Measurements from ENCODE around the gene ZNF598. TPM values are rescaled to one million over a fixed set of nuclear protein-coding genes. Genes with fewer than 3 reads are reported as not detected.

Gene ZNF598
- total RNA-seq, 1 experiment from 2014 or later = 44.4 TPM

- intact Hi-C loops (cut with micrococcal nuclease) = no loop called here
- CTCF ChIA-PET = interaction anchor here (0.7 kb wide), 1 partner anchor 24 kb away, joined by 3 read pairs; no protein-coding TSS in a partner anchor
- ATAC-seq (no peak), DNase-seq (no peak)
- H3K27me3 ChIP-seq (ENCODE audit: low read length) = no peaks in the 10 kb centered on the region
- H3K36me3 ChIP-seq (ENCODE audit: low read depth, low read length) = no peaks in the 10 kb centered on the region
- no peaks in the 10 kb centered on the region for H3F3A ChIP-seq (ENCODE audit: low read length, unreplicated experiment)
- no peaks in the 10 kb centered on the region for H3K9me2 ChIP-seq (replicated peaks; ENCODE audit: low read length)
- peaks cover 41% of the 10 kb centered on the region for H3K4me1 ChIP-seq (ENCODE audit: insufficient read depth, low read length)
- no TSS peak for BruUV-seq (replicated peaks)
- POLR2A ChIA-PET (ENCODE audit: unreplicated experiment) = interaction anchor here (0.6 kb wide), 1 partner anchor 12 kb away, joined by 3 read pairs; no protein-coding TSS in a partner anchor
- peak overlapping the region; percentile 71 for H3K27ac ChIP-seq (ENCODE audit: low read length)
- H3K9me3 ChIP-seq (ENCODE audit: low read length) = no peaks in the 10 kb centered on the region
- TF ChIP-seq EZH2phosphoT487 (IDR thresholded peaks at IDR 0.05; ENCODE audit: borderline replicate concordance, low read length) (no peak), CTCF (conservative IDR thresholded peaks at IDR 0.05; ENCODE audit: low read depth, low read length) (no peak), EZH2 (IDR thresholded peaks at IDR 0.05; ENCODE audit: low read length, unreplicated experiment) (no peak)
- H3K4me3 ChIP-seq (ENCODE audit: low read length) = peak overlapping the region; percentile 94
- H3K9ac ChIP-seq (ENCODE audit: low read length) = peak overlapping the region; percentile 84
- H2AFZ ChIP-seq (ENCODE audit: low read length) = peak overlapping the region; percentile 83
- no peaks in the 10 kb centered on the region for H4K20me1 ChIP-seq (ENCODE audit: low read length)
- H3K4me2 ChIP-seq (ENCODE audit: low read length) = peak overlapping the region; percentile 99
- H3K79me2 ChIP-seq (ENCODE audit: low read length) = peaks cover 44% of the 10 kb centered on the region
These were observed 37.3 kb upstream of the ZNF598 start for GRCh38 chr16:2046893-2047329.

GRCh38 chr16:2045965-2046892 is 36.6 kb upstream of the ZNF598 start:
- no peaks in the 10 kb centered on the region for H3K27me3 ChIP-seq (ENCODE audit: low read length)
- ATAC-seq (no peak), DNase-seq (no peak)
- H3K27ac ChIP-seq (ENCODE audit: low read length) = peak overlapping the region; percentile 71
- POLR2A ChIA-PET (ENCODE audit: unreplicated experiment) = no interaction called here
- H3K9ac ChIP-seq (ENCODE audit: low read length) = peak overlapping the region; percentile 84; the same call in 1 of the 2 replicates
- peak overlapping the region; percentile 94 for H3K4me3 ChIP-seq (ENCODE audit: low read length)
- intact Hi-C loops (cut with micrococcal nuclease) = no loop called here
- TF ChIP-seq CTCF (conservative IDR thresholded peaks at IDR 0.05; ENCODE audit: low read depth, low read length) (no peak), EZH2 (IDR thresholded peaks at IDR 0.05; ENCODE audit: low read length, unreplicated experiment) (no peak), EZH2phosphoT487 (IDR thresholded peaks at IDR 0.05; ENCODE audit: borderline replicate concordance, low read length) (no peak)
- no peaks in the 10 kb centered on the region for H3F3A ChIP-seq (ENCODE audit: low read length, unreplicated experiment)
- H3K4me2 ChIP-seq (ENCODE audit: low read length) = peak overlapping the region; percentile 99
- H3K79me2 ChIP-seq (ENCODE audit: low read length) = peaks cover 44% of the 10 kb centered on the region
- H3K36me3 ChIP-seq (ENCODE audit: low read depth, low read length) = no peaks in the 10 kb centered on the region
- H4K20me1 ChIP-seq (ENCODE audit: low read length) = no peaks in the 10 kb centered on the region
- CTCF ChIA-PET = no interaction called here
- no peaks in the 10 kb centered on the region for H3K9me2 ChIP-seq (replicated peaks; ENCODE audit: low read length)
- H2AFZ ChIP-seq (ENCODE audit: low read length) = no peak overlapping the region
- H3K9me3 ChIP-seq (ENCODE audit: low read length) = no peaks in the 10 kb centered on the region
- H3K4me1 ChIP-seq (ENCODE audit: insufficient read depth, low read length) = peaks cover 48% of the 10 kb centered on the region
- TSS peak; percentile 50 for BruUV-seq (replicated peaks)

- Histone ChIP-seq H3K9me2 (replicated peaks; ENCODE audit: low read length) (no peaks in the 10 kb centered on the region), H3K36me3 (ENCODE audit: low read depth, low read length) (no peaks in the 10 kb centered on the region), H3K27me3 (ENCODE audit: low read length) (no peaks in the 10 kb centered on the region), H3K9me3 (ENCODE audit: low read length) (no peaks in the 10 kb centered on the region), H2AFZ (ENCODE audit: low read length) (no peak overlapping the region), H3K4me1 (ENCODE audit: insufficient read depth, low read length) (peaks cover 64% of the 10 kb centered on the region), H3K79me2 (ENCODE audit: low read length) (peaks cover 42% of the 10 kb centered on the region), H4K20me1 (ENCODE audit: low read length) (no peaks in the 10 kb centered on the region), H3F3A (ENCODE audit: low read length, unreplicated experiment) (no peaks in the 10 kb centered on the region), H3K4me3 (ENCODE audit: low read length) (no peak overlapping the region), H3K4me2 (ENCODE audit: low read length) (no peak overlapping the region), H3K9ac (ENCODE audit: low read length) (no peak overlapping the region), H3K27ac (ENCODE audit: low read length) (no peak overlapping the region)
- CTCF ChIA-PET = no interaction called here
- no TSS peak for BruUV-seq (replicated peaks)
- DNase-seq (no peak), ATAC-seq (no peak)
- TF ChIP-seq EZH2phosphoT487 (IDR thresholded peaks at IDR 0.05; ENCODE audit: borderline replicate concordance, low read length) = no peak
- TF ChIP-seq EZH2 (IDR thresholded peaks at IDR 0.05; ENCODE audit: low read length, unreplicated experiment) = no peak
- TF ChIP-seq CTCF (conservative IDR thresholded peaks at IDR 0.05; ENCODE audit: low read depth, low read length) = no peak
- POLR2A ChIA-PET (ENCODE audit: unreplicated experiment) = no interaction called here
- intact Hi-C loops (cut with micrococcal nuclease) = no loop called here
These were observed 34.9 kb upstream of the ZNF598 start for GRCh38 chr16:2044541-2044940.

Data from PC-3 (cell line).